GM18873 (cell line): Measurements from ENCODE around the gene TMEM94.

Experiments
- ATAC-seq: cut with Tn5 transposase; IDR thresholded peaks from one replicate; pipeline ENCODE4 v1.9.1; 2021; ENCODE audit warnings: mild to moderate bottlenecking, moderate library complexity, moderate number of reproducible peaks; ENCODE audit not compliant: unreplicated experiment, low FRiP score

Gene TMEM94

DNA sequence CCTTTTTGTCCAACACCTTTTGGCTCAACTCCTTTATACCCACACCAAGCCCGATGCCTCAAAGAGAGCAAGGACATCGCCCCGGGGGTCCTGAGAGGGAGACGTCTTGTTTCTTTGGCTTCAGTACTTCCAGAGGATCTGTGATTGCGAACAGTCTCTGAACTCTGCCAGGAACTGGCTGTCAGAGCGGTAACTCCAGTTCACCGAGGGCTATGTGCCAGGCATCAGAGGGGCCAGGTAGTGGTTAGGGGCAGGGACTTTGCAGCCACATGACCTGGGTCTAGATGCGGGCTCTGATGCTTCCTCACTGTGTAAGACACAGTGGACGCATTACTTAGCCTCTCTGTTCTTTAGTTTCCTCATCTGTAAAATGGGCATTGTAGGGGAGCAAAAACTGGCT, 90.7 kb downstream of the TMEM94 start:
- ATAC-seq, result no peak

- ATAC-seq, result no peak
These were observed 92.4 kb downstream of the TMEM94 start for GRCh38 chr17:75548813-75549212.
